ENCODE results near the gene RXRA. TPM values are rescaled to one million over a fixed set of nuclear protein-coding genes. Genes with fewer than 3 reads are reported as not detected.

RXRA gene
- total RNA-seq, 4 donors from 2014 or later: 53.3 to 87.8 (median 69.6) TPM

DNA sequence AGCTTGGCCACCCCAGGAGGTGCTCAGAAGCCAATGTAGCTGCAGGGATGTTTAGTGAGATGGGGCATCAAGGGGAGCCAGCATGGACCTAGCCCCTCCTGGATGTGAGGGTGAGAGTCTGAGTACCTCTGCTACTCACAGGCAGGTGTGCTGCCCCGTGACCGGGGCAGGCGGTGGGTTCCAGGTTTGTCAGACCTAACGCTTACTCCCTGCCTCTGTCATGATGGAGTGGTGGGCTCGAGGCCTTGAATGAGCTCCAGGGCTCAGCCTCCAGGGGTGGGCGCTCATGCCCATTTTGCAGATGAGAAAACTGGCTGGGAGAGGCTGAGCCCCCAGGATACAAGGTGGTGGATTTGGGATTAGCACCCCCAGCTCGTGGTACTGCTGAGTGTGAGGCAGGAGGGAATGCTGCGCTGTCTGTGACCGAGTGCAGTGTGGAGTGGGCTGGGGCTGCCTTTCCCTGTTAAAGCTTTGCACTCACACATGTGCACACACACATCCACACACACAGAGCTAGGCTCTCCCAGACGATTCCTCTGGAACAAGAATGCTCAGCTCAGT lies 1.5 kb downstream of the RXRA start:
- TF ChIP-seq, protein P1, sequence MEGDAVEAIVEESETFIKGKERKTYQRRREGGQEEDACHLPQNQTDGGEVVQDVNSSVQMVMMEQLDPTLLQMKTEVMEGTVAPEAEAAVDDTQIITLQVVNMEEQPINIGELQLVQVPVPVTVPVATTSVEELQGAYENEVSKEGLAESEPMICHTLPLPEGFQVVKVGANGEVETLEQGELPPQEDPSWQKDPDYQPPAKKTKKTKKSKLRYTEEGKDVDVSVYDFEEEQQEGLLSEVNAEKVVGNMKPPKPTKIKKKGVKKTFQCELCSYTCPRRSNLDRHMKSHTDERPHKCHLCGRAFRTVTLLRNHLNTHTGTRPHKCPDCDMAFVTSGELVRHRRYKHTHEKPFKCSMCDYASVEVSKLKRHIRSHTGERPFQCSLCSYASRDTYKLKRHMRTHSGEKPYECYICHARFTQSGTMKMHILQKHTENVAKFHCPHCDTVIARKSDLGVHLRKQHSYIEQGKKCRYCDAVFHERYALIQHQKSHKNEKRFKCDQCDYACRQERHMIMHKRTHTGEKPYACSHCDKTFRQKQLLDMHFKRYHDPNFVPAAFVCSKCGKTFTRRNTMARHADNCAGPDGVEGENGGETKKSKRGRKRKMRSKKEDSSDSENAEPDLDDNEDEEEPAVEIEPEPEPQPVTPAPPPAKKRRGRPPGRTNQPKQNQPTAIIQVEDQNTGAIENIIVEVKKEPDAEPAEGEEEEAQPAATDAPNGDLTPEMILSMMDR (IDR thresholded peaks at IDR 0.05): no peak
- DNase-seq (ENCODE audit: low spot score): no peak
- no peak for ATAC-seq (ENCODE audit: low FRiP score)

GRCh38 chr9:134328341-134328840 lies 2.1 kb downstream of the RXRA start:
- ATAC-seq (ENCODE audit: low FRiP score) (no peak), DNase-seq (ENCODE audit: low spot score) (no peak)
- TF ChIP-seq, protein P1 (IDR thresholded peaks at IDR 0.05): no peak

DNA sequence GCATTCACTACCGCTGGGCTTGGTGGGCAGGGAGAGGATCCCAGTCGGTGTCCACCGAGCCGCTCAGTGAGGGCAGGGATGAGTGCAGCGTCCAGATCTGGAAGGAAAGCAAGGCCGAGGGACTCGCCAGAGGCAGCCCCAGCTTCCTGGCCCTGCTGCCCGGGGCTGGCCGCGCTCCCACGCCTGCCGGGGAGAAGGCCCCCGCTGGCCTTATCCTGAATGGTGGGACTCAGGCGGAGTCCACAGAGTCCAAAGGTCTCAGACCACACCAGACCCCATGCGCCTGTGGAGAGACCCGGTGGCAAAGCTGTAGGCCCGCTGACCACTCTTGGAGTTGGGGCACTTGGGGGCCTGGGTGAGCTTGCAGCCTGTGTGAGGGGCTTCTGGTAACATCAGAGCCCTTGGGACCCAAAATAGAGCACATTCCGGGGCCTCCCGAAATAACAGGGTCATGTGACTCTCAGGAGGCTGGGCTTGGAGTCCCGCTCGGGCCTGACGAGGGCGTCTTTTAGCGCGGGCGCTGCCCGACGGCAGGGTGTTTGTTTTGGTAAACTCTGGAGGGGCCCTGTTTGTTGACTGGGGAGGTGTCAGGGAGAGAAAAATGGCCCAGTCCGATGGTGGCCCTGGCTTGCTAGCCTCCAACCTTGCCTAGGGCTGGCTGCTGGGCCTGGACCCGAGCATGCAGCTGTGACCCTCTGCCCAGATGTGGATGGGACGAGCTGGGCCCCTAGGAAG lies 2.8 kb downstream of the RXRA start:
- ATAC-seq (ENCODE audit: low FRiP score) (no peak), DNase-seq (ENCODE audit: low spot score) (no peak)
- TF ChIP-seq, protein P1 (IDR thresholded peaks at IDR 0.05): no peak

DNA sequence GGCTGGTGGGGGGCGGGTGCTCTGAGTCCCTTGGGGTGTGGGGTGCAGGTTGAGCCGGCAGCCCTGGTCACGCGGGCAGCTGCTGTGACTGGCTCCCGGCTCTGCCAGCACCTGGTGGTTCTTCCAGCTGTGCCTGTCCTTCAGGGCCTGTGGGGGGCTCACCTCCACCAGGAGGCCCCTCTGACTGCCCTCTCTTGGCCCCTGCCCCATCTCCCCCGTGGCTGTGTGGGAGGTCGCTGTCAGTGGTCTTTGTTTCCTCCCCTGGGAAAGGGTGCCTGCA lies 3.3 kb downstream of the RXRA start:
- TF ChIP-seq, protein P1 (IDR thresholded peaks at IDR 0.05): no peak
- ATAC-seq (ENCODE audit: low FRiP score): no peak
- DNase-seq (ENCODE audit: low spot score): no peak

DNA sequence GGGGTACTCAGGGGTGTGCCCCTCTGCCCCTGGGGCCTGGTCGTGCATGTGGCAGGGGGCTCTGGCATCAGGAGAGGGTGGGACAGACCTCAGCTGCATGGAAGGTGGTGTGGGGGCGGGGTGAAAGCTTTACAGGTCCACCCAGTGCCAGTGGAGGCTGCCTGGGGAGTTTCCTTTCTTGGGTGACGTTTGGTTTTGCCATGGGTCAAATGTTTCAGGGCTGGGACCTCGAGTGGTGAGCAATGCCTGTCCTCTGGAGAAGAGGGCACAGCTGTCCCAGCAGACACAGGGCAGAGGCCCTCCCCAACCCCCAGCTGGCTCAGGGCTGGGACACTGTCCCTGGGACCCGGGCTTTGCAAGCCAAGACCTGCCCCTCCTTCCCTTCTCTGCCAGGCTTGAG lies 3.6 kb downstream of the RXRA start:
- ATAC-seq (ENCODE audit: low FRiP score) (no peak), DNase-seq (ENCODE audit: low spot score) (no peak)
- TF ChIP-seq, protein P1 (IDR thresholded peaks at IDR 0.05): no peak

GRCh38 chr9:134330590-134330989 lies 4.3 kb downstream of the RXRA start:
- no peak for DNase-seq (ENCODE audit: low spot score)
- TF ChIP-seq, protein P1 (IDR thresholded peaks at IDR 0.05): no peak
- no peak for ATAC-seq (ENCODE audit: low FRiP score)
